ENCODE data around the gene FSTL1.

FSTL1 gene

GRCh38 chr3:120441776-120442175, 9.0 kb downstream of the FSTL1 start:
- no peak for FAIRE-seq
- no peak for DNase-seq (ENCODE audit: insufficient read length, low spot score)

- no peak for DNase-seq (ENCODE audit: insufficient read length, low spot score)
- FAIRE-seq: no peak
Measured at GRCh38 chr3:120440762-120441161, 10.0 kb downstream of the FSTL1 start.

GRCh38 chr3:120440001-120440703, 10.6 kb downstream of the FSTL1 start:
- no peak for DNase-seq (ENCODE audit: insufficient read length, low spot score)
- no peak for FAIRE-seq

GRCh38 chr3:120438665-120439370, 12.0 kb downstream of the FSTL1 start:
- FAIRE-seq (no peak), DNase-seq (ENCODE audit: insufficient read length, low spot score) (no peak)

- FAIRE-seq: no peak
Measured at GRCh38 chr3:120438216-120438615, 12.6 kb downstream of the FSTL1 start.

GRCh38 chr3:120437559-120437958, 13.2 kb downstream of the FSTL1 start:
- DNase-seq (ENCODE audit: insufficient read length, low spot score) (no peak), FAIRE-seq (no peak)

More at GRCh38 chr3:120438216-120438615, 12.6 kb downstream of the FSTL1 start:
- no peak for DNase-seq (ENCODE audit: insufficient read length, low spot score)

GRCh38 chr3:120436523-120437050, 14.2 kb downstream of the FSTL1 start:
- no peak for DNase-seq (ENCODE audit: insufficient read length, low spot score)
- FAIRE-seq: no peak

GRCh38 chr3:120435621-120436020, 15.2 kb downstream of the FSTL1 start:
- DNase-seq (ENCODE audit: insufficient read length, low spot score): peak; percentile 43
- FAIRE-seq: no peak

- FAIRE-seq (no peak), DNase-seq (ENCODE audit: insufficient read length, low spot score) (no peak)
Measured at GRCh38 chr3:120433662-120434331, 17.0 kb downstream of the FSTL1 start.

GRCh38 chr3:120432150-120432860, 18.5 kb downstream of the FSTL1 start:
- DNase-seq (ENCODE audit: insufficient read length, low spot score): peak; percentile 50
- FAIRE-seq: no peak

- FAIRE-seq (no peak), DNase-seq (ENCODE audit: insufficient read length, low spot score) (no peak)
Measured at GRCh38 chr3:120429921-120430361, 20.9 kb downstream of the FSTL1 start.

- no peak for FAIRE-seq
- DNase-seq (ENCODE audit: insufficient read length, low spot score): no peak
Measured at GRCh38 chr3:120428924-120429323, 21.9 kb downstream of the FSTL1 start.

- no peak for DNase-seq (ENCODE audit: insufficient read length, low spot score)
- FAIRE-seq: no peak
Measured at GRCh38 chr3:120427201-120427600, 23.6 kb downstream of the FSTL1 start.

- FAIRE-seq: no peak
- peak; percentile 63 for DNase-seq (ENCODE audit: insufficient read length, low spot score)
Measured at GRCh38 chr3:120425572-120426250, 25.1 kb downstream of the FSTL1 start.

- DNase-seq (ENCODE audit: insufficient read length, low spot score) (no peak), FAIRE-seq (no peak)
Measured at GRCh38 chr3:120424976-120425570, 25.7 kb downstream of the FSTL1 start.

GRCh38 chr3:120424506-120424905, 26.3 kb downstream of the FSTL1 start:
- DNase-seq (ENCODE audit: insufficient read length, low spot score): no peak
- no peak for FAIRE-seq

- no peak for DNase-seq (ENCODE audit: insufficient read length, low spot score)
- no peak for FAIRE-seq
Measured at GRCh38 chr3:120423432-120423831, 27.4 kb downstream of the FSTL1 start.

- DNase-seq (ENCODE audit: insufficient read length, low spot score): no peak
- no peak for FAIRE-seq
Measured at GRCh38 chr3:120421926-120422325, 28.9 kb downstream of the FSTL1 start.

- DNase-seq (ENCODE audit: insufficient read length, low spot score): no peak
- FAIRE-seq: no peak
Measured at GRCh38 chr3:120420928-120421551, 29.8 kb downstream of the FSTL1 start.
